Cerebellar nuclear complex (tissue), 1 donor: ENCODE data around the gene KIF26A.

Experiments
- DNase-seq, 2 experiments: peaks; one replicate each; lab custom pipeline; 2025; lab: John Stamatoyannopoulos, UW

The KIF26A gene

DNA sequence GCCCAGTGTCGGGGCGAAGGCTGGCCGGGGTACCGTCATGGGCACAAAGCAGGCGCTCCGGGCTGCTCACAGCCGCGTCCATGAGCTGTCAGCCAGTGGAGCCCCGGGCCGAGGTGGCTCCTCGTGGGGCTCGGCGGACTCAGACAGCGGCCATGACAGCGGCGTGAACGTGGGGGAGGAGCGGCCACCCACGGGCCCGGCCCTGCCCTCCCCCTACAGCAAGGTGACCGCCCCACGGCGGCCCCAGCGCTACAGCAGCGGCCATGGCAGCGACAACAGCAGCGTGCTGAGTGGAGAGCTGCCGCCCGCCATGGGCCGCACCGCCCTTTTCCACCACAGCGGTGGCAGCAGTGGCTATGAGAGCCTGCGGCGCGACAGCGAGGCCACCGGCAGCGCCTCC is 39.0 kb downstream of the KIF26A start:
- DNase-seq: no peak

DNA sequence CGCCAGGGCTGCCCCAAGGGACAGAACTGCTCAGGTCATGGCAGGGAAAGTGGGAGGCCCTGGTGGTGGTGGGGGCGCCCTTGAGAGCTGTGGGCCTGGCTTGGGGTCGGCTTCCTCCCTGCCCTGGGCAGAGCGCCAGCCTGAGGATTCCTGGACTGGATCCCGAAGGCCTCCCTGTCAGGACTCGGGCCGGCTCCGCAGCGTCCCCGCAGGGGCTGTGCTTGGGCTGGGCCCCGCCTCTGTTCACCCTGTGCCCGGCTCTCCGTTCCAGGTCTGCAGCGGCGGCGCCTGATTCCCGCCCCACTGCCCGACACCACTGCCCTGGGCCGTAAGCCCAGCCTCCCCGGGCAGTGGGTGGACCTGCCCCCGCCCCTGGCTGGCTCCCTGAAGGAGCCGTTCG is 39.9 kb downstream of the KIF26A start:
- no peak for DNase-seq

DNA sequence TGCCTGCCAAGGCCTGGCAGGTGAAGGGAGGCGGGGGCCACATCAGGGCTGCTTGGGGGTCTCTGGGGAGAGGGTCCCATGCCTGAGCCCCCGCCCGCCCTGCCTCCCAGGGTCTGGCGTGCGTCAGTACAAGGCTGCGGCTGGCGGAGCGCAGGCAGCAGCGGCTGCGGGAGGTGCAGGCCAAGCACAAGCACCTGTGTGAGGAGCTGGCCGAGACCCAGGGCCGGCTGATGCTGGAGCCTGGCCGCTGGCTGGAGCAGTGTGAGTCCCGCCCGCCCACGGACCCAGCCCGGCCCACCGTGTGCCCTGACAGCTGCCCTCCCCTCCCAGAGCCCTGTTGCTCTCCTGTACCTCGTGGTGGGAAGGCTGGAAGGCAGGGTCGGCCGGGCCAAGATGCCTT is 40.7 kb downstream of the KIF26A start:
- DNase-seq: no peak

DNA sequence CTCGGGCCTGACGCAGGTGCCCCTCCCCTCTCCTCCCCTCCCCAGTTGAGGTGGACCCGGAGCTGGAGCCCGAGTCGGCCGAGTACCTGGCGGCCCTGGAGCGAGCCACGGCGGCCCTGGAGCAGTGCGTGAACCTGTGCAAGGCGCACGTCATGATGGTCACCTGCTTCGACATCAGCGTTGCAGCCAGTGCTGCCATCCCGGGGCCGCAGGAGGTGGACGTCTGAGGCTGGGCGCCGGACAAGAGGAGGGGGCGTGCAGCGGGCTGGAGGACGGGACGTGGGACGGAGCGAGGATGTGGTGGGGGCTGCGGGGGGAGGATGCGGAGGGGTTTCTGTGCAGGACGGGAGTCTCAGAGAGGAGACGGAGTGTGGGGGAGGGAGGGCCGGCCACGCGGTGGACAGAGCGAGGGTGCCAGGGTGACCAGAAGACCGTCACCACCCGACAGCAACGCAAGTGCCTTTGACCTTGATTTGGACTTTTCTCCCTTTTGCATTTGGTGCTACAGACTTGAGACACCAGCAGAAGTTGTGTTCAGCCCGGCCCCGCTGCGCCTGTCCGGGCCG is 41.3 kb downstream of the KIF26A start:
- no peak for DNase-seq

DNA sequence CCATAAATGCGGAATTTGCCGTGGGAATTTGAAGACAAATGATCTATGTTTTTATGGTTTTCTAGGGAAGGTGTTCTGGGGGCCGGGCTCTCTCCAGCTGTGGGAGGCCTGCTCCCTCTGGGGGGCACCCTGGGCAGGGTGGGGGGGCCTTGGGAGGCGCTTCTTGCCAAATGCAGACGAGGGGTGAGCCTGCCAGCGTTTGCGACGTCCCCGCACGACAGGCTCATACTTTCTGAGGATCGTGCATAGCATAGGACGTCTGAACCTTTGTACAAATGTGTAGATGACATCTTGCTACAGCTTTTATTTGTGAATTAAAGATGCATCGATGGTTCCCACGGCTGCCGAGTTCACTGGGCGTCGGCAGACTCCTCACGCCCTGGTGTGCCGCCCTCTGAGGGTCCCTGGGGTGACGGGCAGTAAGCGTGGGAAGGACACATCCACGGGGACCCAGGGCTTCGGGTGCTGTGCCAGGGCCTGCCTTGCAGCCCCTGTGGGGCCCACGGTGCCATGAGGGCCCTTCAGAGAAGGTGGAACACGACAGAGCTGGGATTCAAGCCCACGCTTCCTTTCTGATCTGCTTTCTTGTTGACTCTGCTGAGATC is 42.3 kb downstream of the KIF26A start:
- no peak for DNase-seq

DNA sequence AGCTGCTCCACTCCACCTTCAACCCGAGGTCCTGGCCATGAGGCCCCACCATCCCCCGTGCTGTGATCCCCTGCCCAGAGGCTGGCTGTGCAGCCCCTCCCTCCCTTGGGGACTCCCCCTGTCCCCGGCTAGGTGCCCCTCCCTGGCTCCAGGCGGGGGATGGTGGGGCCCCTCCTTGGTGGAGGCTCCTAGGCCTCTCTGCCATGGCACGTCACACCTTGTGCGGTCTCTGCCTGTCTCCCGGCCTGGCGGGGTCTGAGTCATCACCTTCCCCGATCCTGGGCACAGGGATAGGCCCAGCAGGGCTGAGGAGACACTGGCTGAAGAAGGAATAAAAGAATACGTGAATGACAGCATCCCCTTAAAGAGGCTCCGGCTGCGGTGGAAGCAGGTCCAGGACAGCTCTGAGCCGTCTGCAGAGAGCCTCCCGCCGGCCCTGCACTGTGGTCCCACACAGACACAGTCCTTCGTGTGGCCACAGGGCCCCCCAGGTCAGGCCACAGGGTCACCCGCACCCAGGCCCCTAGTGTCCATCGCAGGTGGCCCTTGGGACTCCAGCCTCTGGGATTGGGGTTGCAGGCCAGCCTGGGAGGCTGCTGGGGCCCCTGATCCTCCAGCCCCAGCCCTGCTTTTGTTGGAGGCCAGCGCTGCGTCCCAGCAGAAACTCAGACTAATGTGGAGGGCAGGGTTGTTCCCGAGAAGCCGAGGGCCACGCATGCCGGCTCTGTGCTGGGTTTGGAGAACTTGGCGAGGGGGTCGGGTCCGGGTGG is 43.6 kb downstream of the KIF26A start:
- DNase-seq: no peak

DNA sequence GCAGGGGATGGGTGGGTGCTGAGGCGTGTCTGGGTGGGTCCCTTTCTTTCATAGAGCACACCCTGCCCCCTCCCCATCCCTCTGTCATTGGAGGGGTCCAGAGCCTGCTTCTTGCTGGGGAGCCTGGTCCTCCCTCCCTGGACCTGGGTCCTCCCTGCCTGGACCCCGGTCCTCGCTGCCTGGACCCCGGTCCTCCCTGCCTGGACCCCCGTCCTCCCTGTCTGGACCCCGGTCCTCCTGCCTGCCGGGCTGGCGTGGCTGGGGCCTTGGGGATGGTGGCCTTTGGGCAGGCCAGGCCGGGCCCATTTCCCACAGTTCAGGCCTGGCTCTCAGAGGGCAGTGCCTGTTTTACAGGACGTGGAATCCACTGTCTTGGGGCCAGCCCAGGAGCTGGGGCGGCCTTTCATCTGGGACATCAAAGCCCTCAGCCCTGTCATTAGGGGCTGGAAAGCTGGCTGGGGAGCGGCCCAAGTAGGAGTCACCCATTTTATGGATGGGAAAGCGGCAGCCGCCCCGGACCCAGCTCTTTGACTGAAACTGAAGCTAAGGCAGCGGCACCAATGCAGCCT is 44.6 kb downstream of the KIF26A start:
- no peak for DNase-seq

DNA sequence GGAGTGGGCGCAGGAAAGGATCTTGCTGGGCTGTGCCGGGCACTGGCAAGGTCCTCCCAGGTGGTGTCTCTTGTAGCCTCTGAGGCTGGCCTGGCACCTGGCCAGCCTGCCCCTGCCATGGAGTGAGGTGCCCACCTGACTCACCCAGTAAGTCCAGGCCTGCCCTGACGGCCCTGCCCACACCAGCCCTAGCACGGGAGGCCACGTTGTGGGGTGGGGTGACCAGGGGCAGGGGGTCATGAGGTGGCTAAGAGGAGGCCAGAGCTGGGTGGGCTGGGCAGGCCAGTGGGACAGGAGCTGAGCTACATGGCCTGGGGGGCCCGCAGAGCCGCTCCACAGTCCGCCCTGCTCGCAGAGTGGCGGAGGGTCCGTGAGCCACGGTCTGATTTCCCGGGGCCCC is 45.4 kb downstream of the KIF26A start:
- DNase-seq: no peak

DNA sequence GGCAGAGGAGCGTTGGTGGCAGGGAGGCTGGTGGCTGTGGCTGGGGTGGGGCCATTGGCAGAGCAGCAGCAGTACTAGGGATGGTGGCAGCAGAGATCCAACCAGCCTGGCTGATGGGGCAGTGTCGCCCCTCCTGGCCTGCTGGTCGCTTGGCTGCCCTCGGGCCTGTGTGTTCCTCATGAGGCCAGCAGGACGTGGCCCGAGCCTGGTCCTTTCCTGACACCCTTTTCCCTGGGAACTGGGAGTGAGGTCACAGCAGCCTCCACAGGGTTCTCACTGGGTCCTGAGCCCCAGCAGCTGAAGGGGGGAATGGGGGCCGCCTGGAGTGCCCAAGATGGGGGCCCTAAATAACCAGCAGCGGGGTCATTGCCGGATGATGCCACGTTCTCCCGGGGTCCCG is 46.1 kb downstream of the KIF26A start:
- no peak for DNase-seq

DNA sequence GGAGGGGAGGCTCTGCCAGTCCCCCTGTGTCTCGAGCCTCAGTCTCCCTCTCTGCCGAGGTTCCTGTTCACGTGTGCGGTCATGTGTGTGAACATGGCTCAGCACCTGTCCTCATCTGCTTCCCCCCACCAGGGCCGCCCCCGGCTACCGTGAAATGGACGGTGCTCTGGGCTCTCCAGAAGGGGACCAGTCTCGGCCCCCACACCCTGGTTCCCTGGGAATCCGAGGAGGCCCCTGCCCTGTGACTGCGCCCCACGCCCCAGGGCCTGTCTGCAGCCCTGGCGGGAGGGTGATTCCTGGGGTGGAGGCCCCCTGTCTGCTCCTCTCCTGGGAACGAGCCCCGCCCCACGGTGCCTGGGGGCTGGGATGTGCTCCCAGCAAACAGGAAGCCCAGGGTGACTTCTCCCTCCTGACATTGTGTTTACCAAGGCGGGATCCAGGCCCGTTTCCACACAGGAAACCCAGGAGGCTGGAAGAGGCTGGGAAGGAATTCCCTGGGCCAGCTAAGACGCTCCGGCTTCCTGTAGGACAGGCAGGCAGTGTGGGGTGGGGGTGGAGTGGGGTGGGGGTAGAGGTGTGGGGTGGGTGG is 46.6 kb downstream of the KIF26A start:
- no peak for DNase-seq

DNA sequence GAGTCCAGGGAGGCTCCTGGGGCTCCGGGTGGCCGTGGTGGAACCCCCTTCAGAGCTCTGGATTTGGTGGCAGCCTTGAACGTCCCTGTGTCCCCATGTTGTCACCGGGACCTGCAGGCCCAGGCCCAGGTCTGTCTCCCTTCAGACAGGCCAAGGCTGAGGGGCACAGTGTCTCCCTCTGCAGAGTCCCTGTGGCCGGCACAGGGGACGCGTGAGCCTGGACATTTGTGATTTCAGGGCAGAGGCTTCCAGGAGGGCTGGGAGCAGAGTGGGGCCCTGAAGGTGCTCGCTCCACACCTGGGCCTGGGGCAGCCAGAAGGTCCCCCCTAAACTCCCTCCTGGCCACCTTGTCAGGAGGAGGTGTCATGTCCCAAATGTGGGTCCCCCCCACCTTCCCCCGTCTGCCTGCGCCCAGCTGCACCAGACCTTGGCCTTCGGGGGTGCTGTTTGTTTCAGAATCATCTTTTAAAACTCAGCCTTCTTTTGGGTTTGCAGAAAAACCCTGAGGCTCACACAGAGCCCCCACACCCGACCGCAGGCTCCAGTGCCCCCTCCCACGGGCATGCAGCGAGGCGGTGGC is 47.6 kb downstream of the KIF26A start:
- no peak for DNase-seq

DNA sequence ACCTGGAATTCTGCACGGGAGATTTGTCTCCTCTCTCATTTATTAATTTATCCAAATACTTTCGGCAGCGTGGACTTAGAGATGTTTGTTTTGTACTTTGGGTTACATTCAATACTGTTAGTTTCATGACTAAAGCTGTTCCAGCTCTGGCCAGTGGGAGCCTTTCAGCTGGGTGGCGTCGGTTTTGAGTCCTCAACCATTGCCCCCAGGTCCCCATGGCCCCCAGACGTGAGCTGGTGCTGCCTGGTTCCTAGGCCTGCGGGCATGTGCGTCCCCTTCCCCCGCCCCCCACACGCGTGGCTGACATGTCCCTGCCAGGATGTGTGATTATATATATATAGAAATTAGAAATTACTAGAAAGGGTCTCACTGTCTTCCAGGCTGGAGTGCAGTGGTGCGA is 48.2 kb downstream of the KIF26A start:
- no peak for DNase-seq

DNA sequence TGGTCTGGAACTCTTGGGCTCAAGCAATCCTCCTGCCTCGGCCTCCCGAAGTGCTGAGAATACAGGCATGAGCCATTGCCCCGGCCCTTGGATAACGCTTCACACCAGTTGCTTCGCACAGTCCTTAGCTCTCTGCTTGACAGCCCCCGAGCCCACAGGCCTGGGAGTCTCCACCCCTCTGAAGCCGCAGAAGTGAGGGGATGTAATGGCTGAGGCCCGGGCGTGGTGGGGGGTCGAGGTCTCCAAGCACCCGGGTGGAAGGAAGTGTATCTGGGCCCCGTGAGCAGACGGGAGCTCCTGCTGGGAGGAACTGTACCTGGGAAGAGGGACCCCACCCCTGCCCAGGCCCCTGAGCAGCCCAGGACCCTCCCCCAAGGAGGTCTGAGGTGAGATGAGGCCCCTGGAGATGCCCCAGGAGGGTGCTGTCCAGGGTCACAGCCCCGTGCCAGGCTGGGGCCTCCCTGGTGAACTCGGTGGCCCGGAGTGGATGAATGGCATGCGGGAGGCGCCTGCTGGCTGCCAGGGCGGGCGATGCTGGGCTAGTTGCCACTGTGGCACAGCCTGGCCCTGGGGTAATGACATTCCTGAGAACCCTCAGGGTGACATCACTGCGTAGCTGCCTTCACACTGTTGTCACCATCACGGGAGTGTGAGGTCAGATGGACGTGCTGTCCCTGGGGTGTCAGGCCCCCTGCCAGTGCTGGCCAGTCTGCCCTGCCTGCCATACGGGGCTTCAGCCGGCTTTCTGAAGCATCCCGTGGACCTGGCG is 48.9 kb downstream of the KIF26A start:
- no peak for DNase-seq

DNA sequence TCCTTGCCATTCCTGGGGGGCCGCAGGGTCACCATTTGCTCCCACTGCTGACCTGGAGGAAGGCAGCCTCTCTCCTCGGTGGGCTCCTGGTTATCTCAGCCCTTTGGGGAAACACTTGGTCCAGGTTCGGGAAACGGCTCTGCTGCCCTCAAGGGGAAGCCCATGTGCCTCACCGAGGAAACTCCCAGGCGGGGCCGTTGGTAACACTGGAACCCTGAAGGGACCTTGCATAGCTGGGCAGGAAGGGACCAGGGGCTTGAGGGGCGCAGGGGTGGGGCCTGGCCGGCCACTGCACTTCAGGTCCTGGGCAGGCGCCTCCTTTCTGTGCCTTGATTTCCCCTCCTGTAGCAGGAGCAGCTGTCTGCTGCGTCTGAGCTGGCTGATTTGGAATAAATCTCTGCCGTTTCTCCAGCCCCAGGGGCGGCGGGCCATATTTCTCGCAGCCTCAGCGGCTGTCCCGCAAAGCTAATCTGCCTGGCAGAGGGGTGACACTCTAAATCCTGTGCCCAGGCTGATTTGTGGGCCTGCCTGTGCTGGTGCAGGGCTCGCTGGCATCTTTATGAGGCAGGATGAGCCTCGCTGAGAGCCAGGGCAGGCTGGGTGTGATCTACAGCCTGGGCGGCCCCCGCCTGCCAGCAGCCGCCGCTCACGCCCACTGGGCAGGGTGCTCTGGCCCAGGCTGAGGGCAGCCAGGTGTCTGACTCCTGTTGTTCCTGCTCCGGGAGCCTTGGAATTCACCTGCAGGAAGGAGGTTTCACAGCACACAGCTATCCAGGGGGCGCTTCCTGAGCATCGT is 49.7 kb downstream of the KIF26A start:
- DNase-seq: no peak

DNA sequence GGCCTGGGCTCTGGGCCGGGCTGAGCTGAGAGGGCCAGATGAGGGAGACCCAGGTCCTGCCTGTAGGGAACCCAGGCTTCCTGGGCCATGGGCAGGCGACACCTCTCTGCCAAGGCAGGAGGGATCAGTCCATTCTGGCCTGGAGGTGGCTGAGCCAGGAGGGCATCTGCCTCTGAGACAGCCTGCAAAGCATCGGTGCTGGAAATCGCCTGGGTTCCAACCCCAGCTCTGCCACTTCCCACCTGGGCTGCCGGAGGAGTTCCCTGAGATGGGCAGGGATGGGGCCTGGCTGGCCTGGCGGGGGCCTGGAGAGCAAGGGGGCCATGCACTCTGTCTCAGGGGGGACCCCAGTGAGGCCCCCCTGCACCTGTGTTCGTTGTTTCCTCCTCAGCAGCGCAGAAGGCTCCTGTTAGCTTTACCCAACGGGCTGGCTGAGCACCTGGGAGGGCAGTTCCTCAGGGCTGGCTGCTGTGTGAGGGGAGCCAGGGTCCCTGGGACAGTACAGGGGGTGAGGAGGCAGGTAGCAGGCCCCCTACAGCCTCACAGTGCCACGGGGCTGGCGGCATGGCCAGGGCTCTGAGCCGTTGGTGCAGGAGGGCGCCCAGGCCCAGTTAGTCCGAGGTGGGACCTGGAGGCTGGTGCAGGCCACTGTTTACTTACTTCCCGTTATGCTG is 50.5 kb downstream of the KIF26A start:
- no peak for DNase-seq

DNA sequence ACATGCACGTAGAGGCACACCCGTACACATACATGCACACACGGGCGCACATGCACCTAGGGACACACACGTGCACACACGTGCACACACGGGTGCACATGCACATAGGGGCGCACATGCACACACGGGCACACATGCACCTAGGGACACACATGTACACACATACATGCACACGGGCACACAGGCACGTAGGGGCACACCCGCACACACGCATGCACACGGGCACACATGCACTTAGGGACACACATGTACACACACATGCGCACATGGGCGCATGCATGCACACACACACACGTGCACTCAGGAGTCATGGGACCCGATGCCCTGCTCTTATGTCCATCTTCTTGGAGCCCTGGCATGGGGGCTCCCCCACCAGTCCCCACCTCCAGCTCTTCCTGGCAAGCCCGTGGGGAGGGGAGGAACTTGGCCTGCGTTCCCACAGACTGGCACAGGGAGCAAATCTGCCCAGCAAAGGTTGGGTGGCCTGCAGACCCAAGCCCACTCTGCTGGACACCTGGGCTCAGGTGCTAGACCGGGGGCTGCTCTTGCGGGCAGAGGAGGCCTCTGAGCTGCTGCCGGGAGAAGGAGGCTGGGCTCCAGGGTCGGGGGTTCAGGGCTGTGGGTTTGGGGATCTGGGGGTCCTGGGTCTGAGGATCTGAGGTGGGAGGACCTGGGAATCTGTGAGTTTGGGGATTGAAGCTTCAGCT is 51.4 kb downstream of the KIF26A start:
- DNase-seq: no peak

DNA sequence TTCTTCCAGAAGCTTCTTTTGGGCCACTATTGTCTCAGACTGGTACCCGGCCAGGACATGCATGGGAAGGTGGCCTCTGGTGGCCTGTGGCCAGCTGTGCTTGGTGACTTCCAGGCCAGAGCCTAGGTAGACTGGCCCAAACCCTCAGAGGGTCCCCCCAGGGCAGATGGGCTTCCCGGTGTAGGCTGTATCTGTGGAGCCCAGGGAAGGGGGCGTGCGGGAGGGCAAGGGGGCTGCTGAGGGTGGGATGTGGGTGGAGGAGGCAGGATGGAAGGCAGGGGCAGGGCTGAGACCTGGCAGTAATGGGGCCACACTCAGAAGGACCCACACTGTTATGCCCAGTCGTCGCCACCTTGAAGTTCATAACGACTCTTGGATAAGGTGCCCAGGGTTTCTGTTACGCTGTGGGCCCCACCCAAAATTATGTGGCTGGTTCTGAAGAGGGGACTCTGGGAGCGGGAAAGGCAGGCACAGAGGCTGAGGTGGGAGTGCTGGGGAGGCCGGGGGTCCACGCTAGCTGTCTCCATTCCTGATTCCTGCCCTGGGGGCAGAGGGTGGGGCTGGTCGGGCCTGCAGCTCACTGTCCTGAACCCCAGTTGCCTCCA is 52.1 kb downstream of the KIF26A start:
- DNase-seq: no peak

DNA sequence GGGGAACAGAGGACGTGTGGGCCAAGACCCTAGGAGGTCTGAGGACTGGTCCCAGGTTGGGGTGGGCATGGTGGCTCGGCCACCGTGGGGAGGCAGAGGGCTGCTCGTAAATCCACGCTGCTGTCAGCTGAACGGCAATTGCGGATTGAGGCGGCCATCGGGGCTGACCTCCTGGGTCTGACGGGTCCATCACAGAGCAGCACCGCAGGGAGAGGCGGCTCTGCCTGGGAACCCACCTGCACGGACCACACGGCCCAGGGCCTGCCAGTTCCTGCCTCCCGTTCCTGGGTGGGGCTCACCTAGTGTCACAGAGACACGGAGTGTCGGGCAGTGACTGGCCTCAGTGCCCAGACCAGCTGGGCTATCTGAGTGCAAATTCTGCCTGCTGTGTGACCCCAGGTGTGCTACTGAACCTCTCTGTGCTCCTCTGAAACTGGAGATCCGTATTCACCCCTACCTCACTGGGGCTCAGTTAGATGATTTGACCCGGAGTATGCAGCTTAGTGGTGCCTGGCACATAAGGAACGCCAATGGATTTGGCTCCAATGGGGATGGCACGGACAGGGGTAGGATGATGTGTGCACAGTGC is 53.1 kb downstream of the KIF26A start:
- no peak for DNase-seq
